GM12873 (cell line): ENCODE results near the gene COL20A1.

Experiments used
- TF ChIP-seq, protein P1 (sequence below): IDR thresholded peaks from 2 replicates; pipeline ENCODE4 v1.5.1; 2012; ENCODE audit warnings: low read depth, mild to moderate bottlenecking, moderate library complexity, low read length, control low read depth; ENCODE audit not compliant: insufficient read depth; ENCODE audit errors: missing control alignments

Gene COL20A1

DNA sequence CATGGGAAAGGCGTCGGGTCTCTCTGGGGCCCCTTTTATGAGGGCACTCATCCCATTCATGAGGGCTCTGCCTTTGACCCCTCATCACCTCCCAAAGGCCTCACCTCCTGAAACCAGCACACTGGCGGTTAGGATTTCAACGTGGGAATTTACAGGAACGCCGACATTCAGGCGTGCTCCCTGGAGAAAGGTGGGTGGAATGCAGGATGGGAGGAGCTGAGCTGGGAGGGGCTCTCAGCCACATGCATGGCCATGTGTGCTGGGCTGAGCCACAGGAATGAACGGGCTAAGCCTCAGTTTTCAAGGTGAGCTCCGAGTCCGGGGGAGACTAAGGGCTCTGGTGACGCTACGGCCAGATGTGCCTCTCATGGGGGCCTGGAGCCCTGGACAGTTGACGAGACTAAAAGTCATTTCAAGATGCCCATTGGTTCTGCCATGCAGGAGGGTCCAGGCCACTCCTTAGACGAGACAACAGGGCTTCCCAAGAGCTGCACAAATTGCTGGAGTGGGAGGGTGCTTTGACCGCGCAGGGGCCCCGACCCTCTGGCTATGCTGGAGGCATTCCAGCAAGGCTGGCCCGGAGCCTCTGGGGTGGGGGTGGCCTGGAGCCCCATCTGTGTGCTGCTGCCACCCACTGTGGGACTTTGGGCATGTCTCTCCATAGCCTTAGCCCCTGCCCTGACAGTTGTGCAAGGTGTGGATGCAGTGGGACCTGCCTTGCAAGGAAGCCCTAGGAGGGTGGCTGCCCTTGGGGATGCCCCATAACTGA, 24.1 kb upstream of the COL20A1 start:
- TF ChIP-seq, protein P1, sequence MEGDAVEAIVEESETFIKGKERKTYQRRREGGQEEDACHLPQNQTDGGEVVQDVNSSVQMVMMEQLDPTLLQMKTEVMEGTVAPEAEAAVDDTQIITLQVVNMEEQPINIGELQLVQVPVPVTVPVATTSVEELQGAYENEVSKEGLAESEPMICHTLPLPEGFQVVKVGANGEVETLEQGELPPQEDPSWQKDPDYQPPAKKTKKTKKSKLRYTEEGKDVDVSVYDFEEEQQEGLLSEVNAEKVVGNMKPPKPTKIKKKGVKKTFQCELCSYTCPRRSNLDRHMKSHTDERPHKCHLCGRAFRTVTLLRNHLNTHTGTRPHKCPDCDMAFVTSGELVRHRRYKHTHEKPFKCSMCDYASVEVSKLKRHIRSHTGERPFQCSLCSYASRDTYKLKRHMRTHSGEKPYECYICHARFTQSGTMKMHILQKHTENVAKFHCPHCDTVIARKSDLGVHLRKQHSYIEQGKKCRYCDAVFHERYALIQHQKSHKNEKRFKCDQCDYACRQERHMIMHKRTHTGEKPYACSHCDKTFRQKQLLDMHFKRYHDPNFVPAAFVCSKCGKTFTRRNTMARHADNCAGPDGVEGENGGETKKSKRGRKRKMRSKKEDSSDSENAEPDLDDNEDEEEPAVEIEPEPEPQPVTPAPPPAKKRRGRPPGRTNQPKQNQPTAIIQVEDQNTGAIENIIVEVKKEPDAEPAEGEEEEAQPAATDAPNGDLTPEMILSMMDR: no peak

DNA sequence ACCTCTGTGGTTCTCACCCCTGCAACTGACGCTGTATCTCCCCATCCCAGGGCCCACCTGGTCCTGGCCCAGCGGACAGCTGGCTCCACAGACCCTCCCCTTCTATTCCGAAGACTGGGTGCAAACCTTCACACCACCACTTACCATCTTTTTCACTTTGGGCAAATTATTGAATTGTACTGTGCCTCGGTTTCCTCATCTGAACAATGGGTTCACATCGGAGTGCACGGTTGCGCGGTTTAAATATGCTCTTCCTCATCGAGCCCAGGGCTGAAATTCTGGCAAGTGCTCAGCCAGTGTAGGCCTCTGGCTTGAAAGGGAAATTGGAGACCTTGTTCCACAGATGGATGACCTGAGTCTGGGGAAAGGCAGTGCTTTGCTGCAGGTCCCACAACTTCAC, 23.3 kb upstream of the COL20A1 start:
- TF ChIP-seq, protein P1: no peak

DNA sequence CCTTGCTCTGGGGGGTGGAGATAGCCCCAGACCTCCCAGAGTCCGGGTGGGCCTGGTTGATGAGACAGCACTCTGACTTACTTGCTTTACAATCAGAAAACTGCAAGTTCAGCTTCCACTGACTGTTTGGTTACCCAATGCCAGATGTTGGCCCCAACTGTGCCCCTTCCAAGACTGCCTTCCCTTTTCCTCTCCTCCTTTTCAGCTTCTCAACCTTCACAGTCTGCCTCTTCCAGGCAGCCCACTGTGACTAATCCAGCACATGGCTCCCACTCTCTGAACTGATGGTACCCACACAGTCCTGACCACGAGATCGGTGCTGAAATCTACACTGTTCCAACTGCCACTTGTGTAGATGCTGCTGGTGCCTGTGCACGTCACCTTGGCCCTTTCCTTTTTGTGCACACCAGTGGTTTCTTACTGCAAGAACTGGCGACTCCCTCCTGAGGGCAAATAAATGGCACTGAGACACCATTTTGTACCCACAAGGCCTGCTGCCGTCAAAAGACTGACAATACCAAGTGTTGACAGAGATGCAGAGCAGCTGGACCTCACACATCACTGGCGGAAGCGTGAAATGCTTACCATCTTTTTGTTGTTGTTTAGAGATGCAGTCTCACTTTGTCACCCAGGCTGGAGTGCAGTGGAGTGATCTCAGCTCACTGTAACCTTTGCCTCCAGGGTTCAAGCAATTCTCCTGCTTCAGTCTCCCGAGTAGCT, 22.2 kb upstream of the COL20A1 start:
- TF ChIP-seq, protein P1: no peak

DNA sequence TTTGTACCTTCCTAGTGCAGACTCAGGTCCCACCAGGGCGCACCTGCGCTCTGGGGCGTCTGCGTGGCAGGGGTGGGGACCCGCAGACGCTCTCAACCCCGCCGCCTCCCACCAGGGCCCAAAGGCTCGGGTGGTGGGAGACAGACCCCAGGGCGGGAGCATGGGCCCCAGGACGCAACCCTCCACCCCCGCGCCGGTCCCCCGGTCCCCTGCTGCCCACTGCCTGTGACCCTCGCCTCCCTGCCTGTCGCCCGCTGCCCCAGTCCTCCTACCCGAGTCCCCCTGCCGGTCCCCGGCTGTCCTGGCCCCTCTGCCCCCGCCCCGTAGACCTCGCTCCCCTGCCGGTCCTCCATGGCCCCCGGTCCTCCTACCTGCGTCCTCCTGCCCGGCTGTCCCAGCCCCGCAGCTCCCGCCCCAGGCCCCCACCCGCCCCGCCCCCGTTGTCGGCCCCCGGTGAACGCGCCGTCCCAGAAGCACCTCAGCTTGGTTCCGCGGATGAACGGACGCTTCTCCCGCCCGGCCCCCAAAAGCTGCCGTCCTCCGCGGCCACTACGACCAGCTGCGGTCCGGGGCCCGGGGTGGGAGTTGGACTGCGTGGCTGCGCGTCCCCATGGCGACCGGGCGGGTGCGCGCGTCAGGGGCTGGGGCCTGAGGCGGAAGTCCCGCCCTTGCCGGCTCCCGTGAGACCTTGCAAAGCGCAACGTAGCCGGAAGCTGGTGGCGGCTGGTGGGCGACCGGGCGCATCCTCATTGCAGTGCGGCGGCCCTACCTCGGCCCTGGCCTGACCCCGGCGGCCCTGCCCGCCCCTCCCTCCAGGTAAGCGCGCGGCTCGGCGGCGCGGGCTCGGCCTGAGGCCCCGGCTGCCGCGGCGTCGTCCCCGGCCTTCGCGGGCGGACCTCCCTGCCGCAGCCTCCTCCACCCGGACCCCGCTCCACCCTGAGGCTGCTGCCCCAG, 20.6 kb upstream of the COL20A1 start, which contains the start of gene ARFGAP1:
Gene ARFGAP1, plus strand, starts transcription at position 709 of the 954 bp plus-strand sequence. CDS start 2,768 bp downstream, outside the sequence.
- TF ChIP-seq, protein P1: no peak

DNA sequence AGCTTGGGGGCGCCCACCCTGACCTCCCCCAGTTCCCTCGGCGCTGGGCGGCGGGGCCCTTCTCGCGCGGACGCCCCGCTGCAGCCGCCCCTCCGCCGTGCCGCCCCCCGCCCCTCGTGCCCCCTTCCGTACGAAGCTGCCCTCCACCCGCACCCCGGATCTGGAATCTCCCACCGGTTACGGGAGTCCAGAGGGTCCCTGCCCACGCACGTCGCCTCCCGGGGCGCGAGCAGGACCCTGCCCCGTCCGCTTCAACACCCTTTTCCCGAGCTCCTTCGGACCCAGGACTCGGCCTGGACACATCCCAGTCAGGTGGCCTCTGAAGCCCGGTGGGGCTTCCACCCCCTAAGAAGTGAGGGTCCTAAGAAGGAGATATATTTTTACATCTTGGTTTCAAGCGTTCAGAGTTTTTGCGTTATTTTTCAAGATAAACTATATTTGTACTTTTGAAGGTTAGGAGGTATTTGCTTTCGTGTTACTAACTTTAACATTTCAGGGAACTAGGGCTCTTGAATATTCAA, 19.9 kb upstream of the COL20A1 start:
- TF ChIP-seq, protein P1: no peak

DNA sequence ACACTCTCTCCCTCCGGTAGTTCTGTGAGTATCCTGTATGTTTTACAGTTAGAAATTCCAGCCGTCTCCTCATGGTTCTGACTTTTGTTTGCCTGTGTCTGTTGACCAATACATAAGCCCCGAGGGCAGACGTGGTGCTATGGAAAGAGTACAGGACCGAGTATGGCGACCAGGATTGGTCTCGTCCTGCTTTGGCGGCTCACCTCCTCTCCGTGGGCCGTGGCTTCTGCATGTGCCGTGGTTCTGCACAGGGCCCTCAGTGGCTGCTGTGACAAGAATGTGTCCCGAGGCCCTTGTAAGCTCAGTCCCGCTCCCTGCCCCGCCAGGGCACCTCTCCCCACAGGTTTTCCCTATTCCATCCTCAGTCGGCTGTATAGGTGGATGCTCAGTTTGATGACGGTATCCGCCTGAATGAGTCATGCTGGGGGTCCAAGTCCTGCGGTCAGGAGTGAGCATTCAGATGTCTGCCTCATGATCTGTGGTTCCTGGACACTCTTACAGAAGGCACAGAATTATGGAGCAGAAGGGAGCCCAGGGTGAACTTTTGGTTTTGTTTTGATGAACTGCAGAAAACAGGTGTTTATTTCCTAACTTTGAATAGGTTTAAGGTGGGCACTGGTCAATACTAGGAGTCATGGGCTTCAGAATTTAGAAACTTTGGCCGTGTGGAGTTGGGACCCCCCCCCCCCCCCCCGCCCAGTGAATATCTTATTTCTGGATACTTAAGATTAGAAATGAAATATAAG, 19.2 kb upstream of the COL20A1 start:
- TF ChIP-seq, protein P1: no peak
